Central memory CD4-positive, alpha-beta T cell (primary cell): ENCODE measurements around the gene LIPM.

ENCODE experiments used
- DNase-seq: peaks from one replicate; pipeline ENCODE4 v3.0.0; 2022

Gene LIPM

DNA sequence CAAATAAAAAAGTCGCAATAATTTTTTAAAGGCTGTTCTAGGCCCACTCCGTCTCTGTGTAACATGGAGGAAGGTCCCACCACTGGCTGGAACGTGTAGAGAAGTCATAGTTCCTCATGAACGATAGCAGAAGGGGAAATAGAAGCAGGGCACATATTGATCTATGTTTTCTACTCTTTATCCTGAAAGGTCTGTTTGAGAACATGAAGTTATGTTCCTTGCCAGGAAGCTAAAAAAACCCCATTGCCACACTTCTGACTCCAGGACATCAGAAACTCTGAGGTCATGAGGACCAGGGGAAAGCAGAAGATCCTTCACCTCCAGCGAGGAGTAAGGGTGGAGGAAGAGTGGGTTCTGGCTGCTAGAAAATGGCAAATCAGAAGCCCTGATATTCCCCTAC is 38.4 kb downstream of the LIPM start:
- DNase-seq = no peak

DNA sequence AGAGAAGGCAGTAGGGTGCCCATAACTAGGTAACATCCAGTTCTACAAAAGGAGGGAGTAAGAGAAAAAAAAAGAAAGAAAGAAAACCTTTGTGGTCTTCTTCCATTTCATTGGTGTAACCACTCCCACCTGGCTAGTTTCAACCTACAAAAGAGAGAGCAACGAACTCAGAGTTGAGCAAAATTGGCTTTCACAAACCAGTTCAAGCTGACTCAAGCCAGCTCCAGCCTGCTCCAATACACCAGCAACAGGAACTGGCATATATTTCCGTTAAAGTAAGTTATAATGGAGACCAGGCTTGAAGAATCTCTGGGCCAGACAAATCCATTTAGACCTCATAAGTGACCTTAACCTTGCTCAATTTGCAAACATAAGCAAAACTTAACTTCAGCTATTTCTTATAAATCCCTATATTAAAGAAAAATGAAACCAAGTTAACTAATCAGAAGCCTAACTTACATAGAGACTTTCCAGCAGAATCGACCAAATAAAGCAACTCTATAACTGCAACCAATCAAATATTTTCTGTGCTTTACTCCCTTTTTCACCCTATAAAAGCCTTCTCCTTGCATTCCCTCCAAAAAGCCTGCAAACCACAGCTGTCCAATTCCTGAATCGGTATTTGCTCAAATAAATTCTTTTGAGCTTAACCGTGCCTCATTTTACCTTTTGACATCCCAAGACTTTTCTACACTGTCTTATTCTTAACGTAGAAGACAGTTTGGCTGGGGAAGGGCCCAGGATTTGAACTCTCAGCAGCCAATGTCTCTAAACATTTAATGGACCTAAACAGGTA is 39.0 kb downstream of the LIPM start:
- DNase-seq = no peak

GRCh38 chr10:88843171-88843570 is 40.6 kb downstream of the LIPM start:
- DNase-seq = no peak

DNA sequence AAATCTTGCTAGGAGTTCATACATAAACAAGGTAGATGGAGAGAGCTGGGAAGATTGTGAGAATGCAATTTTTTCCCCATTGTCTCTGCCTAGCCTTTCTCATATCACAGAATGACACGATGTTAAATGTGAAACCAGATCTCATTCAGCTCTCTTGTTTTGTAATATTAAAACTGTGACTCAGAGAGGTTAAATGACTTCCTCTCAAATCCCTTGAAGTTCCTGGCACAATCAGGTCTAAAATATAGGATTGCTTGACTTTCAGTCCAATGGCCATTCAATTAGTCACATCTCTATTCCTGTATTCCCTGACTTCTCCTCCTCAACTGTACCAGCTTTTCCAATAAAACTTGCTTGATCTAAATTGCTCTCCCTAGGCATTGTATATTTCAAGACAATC is 46.0 kb downstream of the LIPM start:
- no peak for DNase-seq

DNA sequence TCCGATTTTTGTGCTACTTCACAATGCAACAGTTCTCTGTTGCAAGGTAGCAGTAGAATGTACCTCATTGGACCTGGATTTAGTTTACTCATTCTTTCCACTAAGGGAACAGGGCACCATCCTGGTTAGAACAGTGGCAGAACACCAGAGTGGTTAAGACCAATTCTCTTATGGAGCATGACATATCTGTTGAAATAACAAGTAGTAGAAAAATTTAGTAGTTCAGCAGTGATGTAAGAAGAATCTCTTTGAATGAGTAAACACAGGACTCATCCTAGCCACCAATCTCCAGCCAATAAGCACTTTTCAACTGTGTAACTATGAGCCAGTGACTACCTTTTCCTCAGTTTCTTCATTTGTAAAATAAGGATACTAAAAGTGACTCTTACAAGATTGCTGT is 46.7 kb downstream of the LIPM start:
- no peak for DNase-seq

GRCh38 chr10:88850712-88851111 is 48.2 kb downstream of the LIPM start:
- DNase-seq = no peak

- no peak for DNase-seq
Observed at GRCh38 chr10:88851706-88852105, 49.2 kb downstream of the LIPM start, which contains the start of gene ANKRD22. Gene ANKRD22 (minus strand): TSS chr10:88851844. CDS start chr10:88851607, 237 bp downstream.

GRCh38 chr10:88852327-88852726 is 49.8 kb downstream of the LIPM start:
- no peak for DNase-seq

DNA sequence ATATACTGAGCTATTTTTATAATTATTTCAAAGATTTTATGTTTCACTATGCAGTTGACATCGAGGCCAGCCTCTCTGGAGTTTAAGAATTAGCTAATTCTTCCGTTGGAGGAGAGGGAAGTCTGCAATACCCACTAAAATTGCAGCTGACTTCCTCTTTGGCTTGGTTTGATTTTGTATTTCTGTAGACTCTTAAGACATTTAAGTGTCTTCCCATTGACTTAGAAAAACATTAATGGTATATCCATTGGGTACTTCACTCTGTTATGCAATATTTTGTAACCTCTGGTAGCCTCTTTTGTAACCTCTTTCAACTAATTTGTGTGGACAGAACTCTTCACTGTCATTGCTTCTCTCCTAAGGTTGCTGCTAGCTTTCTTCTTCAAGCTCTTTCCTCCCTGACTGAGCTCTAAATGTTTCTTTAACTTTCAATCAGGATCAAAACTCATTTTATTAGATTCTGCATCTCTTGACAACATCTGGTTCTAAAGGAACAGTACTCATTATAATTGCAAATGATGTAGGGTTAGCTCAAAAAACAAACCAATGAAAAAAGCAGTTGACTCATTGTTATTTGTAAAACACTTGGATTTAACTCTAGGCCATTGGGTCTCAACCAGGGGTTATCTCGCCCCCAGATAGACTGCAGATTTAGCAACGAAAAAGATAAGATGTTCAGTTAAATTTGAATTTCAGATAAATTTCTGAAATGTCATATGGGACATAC is 50.8 kb downstream of the LIPM start:
- DNase-seq = no peak

DNA sequence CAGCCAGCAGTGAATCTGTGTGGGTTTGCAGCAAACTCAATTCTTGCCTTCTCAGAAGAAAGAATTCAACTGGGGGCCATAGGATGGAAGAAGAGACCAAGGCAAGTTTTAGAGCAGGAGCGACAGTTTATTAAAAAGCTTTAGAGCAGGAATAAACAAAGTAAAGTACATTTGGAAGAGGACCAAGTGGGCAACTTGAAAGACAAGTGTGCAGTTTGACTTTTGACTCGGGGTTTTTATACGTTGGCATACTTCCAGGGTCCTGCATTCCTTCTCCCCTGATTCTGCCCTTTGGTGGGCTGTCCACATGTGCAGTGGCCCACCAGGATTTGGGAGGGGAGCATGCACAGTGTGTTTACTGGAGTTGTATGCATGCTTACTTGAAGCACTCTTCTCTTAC is 52.2 kb downstream of the LIPM start:
- no peak for DNase-seq

- DNase-seq = no peak
Observed at GRCh38 chr10:88857831-88858230, 55.3 kb downstream of the LIPM start.

GRCh38 chr10:88858491-88858890 is 56.0 kb downstream of the LIPM start:
- DNase-seq = no peak

GRCh38 chr10:88861036-88861435 is 58.5 kb downstream of the LIPM start:
- no peak for DNase-seq

DNA sequence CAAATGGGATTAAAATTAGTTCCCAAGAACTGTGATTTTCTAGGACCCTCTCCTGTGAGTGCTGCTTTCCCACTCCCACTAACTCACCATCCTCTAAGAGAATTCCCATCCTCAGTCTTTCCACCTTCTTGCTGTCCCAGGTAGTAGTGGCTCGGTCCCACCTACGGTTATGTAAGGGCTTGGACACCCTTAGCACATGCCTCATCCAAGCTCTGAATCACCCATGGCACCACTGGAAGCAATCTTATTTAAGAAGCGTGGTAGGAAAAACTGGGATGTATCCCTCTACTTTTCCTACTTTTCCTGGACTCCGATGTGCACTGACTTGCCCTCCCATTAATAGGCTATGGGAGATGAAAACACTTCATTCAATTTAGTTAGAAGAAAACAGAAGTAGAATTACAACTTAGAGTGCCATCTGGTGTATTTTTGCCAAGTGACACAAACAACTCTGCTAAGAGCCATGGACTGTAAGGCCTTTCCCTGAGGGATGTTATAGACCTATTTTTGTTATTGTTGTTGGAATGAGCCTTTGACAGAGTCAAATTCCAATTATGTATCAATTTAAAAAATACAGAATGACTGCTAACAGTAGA is 62.8 kb downstream of the LIPM start:
- no peak for DNase-seq

- no peak for DNase-seq
Observed at GRCh38 chr10:88866454-88866853, 63.9 kb downstream of the LIPM start.

GRCh38 chr10:88870089-88870488 is 67.6 kb downstream of the LIPM start:
- no peak for DNase-seq
